GM18951 (cell line): ENCODE measurements around the gene OSBP2.

ENCODE experiments used
- POLR2A ChIP-seq: IDR thresholded peaks from 4 replicates; pipeline ENCODE4 v1.6.1; 2011; ENCODE audit warnings: mild to moderate bottlenecking; ENCODE audit not compliant: insufficient read length, insufficient read depth; ENCODE audit errors: extremely low read depth
- in situ Hi-C: fragments of 300-500 bp; cut with MboI; formaldehyde crosslinking; loops from one replicate; pipeline ENCODE4 v1.12.0; 2022; ENCODE audit warnings: low sequenced_read_pairs, mixed read lengths, inconsistent platforms; ENCODE audit not compliant: unreplicated experiment

The OSBP2 gene

DNA sequence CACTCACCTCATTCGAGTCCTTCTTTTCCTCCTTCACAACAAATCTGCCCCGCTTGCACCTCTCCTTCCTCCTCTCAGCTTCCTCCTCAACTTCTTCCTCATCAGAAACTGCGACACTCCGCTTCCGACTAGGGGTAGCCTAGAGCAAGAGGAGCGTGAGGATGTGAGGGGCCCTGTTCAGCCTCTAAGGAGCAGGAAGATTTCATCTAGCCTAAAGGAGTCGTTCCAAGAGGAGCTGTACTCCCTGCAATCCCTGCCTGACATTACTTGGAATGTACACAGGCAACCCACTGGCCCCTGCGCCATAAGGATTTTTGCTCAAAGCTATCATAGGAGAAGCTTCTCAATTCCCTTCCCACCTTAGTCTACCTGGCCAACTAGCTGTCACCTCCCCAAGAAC lies 239.4 kb downstream of the OSBP2 start:
- in situ Hi-C loops = no loop called here
- TF ChIP-seq POLR2A = no peak

GRCh38 chr22:30940685-30941362 lies 246.2 kb downstream of the OSBP2 start:
- in situ Hi-C loops = no loop called here
- TF ChIP-seq POLR2A = no peak

DNA sequence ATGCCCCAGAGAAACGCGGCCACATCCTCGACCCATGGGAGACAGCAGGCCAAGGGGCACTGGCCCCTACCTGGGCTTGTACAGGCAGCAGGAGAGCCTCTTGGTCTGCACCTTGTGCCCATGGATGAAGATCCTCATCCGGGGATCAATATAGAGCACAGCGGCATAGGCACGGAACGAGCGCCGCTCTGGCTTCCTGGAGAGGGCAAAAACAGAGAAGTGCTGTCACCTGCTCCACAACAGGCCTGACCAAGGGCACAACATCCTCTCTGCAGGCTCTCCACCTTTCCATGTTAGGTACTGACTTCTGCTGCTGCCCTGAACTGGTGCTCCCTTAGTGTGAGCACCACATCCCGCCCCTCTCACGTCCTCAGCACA lies 246.7 kb downstream of the OSBP2 start:
- in situ Hi-C loops = no loop called here
- TF ChIP-seq POLR2A = no peak

- TF ChIP-seq POLR2A = no peak
Observed at GRCh38 chr22:30943368-30943767, 248.7 kb downstream of the OSBP2 start.

GRCh38 chr22:30944986-30945385 lies 250.3 kb downstream of the OSBP2 start:
- no peak for TF ChIP-seq POLR2A
- in situ Hi-C loops = no loop called here

More at GRCh38 chr22:30943368-30943767, 248.7 kb downstream of the OSBP2 start:
- in situ Hi-C loops = no loop called here

- TF ChIP-seq POLR2A = no peak
- in situ Hi-C loops = no loop called here
Observed at GRCh38 chr22:30945653-30946052, 251.0 kb downstream of the OSBP2 start.

DNA sequence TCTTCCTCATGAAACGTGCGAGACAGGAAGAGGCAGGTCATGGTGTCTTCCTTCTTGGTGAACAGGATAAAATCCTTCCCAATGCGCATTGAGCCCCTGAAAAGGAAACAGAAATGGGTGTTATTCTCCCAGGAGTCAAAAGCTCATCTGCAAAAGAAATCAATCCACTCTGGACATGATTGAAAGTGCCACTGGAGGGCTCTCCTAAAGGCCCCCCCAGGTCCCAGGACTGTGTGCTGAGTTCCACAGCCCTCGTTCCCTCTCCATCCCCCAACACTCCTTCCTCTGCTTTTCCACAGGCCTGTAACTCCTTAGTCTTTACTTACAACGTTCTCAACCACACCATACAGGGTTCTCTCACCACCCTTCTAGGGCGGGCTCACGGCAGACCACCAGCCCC lies 251.7 kb downstream of the OSBP2 start:
- in situ Hi-C loops = no loop called here

GRCh38 chr22:30947173-30947815 lies 252.6 kb downstream of the OSBP2 start:
- no peak for TF ChIP-seq POLR2A
- in situ Hi-C loops = no loop called here

More for the DNA sequence above, 251.7 kb downstream of the OSBP2 start:
- TF ChIP-seq POLR2A = no peak

GRCh38 chr22:30947816-30948454 lies 253.3 kb downstream of the OSBP2 start:
- in situ Hi-C loops = no loop called here

DNA sequence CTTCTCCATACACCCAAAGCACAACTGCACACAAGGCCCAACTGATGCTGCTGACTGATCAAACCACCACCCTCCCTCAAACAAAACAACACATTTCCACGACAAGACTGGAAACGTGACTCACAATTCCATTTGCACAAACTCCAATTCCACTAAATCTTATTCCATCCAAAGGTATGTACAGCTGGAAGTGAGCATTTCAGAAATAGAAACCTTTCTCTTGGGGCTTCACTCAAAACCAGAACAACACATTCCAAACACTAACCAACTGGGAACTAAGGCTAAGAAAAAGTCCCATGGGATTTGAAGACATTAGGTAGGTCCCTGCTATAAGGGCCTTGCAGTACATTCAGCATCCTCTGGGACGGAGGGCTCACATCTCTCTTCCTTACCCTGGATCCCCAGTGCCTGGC lies 254.3 kb downstream of the OSBP2 start:
- in situ Hi-C loops = no loop called here
- TF ChIP-seq POLR2A = no peak

More at GRCh38 chr22:30947816-30948454, 253.3 kb downstream of the OSBP2 start:
- TF ChIP-seq POLR2A = no peak

DNA sequence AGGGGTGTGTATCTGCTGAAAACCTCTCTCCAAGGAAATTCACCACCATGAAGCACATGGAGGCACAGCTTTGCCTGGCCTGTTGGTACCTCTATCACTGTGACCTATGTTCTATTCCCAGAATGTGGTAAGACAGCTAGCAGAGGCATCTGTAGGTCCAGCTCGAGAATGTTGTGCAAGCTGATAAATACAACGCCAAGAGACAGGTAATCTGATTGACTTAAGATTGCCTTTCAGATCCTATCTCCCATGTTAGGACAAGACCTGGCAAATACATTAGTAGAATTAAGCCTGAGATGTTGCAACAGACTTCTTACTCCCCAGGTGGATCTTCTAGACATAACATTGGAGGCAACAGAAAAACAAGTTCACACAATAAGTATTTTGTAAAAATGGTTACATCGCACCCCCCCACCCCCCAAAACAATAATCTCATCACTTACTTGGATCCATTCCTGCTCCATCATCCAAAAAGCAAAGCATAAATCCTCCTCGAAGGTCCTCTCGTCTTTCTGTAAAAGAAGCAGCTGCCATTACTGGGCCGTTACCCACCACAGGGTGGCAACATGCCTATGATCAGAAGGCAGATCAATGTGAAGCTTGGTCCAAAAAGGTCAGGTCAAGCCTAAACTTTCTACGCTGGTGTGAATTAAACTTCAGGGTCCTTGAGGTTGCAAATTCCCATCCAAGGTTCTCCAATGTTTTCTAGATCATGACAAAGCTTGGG lies 255.4 kb downstream of the OSBP2 start:
- in situ Hi-C loops = no loop called here
- TF ChIP-seq POLR2A = no peak

DNA sequence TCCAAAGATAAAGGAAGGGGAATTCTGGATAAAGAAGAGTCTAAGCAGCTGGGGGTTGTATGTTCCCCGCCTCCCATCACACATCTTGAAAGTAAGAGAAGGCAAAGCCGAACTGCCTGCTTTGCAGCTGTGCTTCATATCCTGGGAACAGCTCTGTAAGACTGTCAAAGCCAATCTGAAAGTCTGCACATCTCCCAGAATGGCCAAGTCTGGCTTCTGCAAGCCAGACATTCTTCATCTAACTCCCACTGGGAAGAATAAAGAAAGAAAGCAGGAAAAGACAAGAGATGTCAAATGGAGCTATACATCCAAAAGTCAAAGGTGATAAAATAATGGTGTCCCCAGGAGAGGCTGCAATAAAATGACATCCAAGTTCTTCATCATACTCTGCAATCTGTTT lies 258.5 kb downstream of the OSBP2 start:
- TF ChIP-seq POLR2A = no peak
- in situ Hi-C loops = no loop called here

- in situ Hi-C loops = no loop called here
- TF ChIP-seq POLR2A = no peak
Observed at GRCh38 chr22:30955153-30955552, 260.5 kb downstream of the OSBP2 start.
